GM12872 (cell line): ENCODE results near the gene NCOA4.

Experiments
- CTCF ChIP-seq: IDR thresholded peaks from 3 replicates; pipeline ENCODE4 v1.5.1; 2011; ENCODE audit warnings: low read depth, mild to moderate bottlenecking, low read length, moderate library complexity; ENCODE audit not compliant: insufficient read depth

NCOA4 gene

GRCh38 chr10:46022978-46023702 lies 7.3 kb downstream of the NCOA4 start:
- peak; percentile 28; the same call in 2 of the 3 replicates for TF ChIP-seq CTCF

GRCh38 chr10:46020344-46020657 lies 10.1 kb downstream of the NCOA4 start:
- TF ChIP-seq CTCF = no peak

- no peak for TF ChIP-seq CTCF
These were observed 10.7 kb downstream of the NCOA4 start for GRCh38 chr10:46019569-46020343.

GRCh38 chr10:46019177-46019528 lies 11.3 kb downstream of the NCOA4 start:
- no peak for TF ChIP-seq CTCF

- TF ChIP-seq CTCF = no peak
These were observed 11.8 kb downstream of the NCOA4 start for GRCh38 chr10:46018453-46019176.

GRCh38 chr10:46017733-46018132 lies 12.7 kb downstream of the NCOA4 start:
- TF ChIP-seq CTCF = no peak

GRCh38 chr10:46016811-46017210 lies 13.6 kb downstream of the NCOA4 start:
- no peak for TF ChIP-seq CTCF
